Measurements from ENCODE around the gene PLOD1.

PLOD1 gene

DNA sequence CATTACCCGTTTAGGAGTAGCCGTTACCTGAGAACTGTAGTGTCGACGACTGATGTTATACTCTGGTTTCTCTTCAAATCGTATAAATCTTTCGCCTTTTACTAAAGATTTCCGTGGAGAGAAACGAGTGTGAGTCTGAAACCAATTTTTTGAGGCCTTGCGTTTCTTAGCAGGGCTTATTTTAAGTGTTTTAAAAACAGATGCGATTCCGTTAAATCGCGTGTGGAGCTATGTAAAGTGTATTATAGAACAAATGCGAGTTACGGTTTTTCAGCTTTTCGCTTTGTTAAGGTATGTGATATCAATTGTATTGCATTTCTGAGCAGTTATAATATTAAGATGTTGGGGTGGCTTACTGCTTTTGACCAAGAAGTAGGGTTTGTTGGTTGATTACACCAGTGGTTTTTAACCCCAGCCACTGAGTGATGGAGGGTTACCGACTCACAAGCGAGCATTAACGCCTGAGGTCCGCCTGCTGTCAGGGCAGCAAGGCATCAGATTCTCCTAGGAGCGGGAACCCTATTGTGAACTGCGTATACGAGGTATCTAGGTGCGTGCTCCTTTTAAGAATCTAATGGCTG is 26.3 kb upstream of the PLOD1 start (continued):
- TF ChIP-seq, protein P1, sequence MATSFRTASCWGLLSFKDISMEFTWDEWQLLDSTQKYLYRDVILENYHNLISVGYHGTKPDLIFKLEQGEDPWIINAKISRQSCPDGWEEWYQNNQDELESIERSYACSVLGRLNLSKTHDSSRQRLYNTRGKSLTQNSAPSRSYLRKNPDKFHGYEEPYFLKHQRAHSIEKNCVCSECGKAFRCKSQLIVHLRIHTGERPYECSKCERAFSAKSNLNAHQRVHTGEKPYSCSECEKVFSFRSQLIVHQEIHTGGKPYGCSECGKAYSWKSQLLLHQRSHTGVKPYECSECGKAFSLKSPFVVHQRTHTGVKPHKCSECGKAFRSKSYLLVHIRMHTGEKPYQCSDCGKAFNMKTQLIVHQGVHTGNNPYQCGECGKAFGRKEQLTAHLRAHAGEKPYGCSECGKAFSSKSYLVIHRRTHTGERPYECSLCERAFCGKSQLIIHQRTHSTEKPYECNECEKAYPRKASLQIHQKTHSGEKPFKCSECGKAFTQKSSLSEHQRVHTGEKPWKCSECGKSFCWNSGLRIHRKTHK (tag by site-specific recombination; IDR thresholded peaks at IDR 0.05) = no peak
- TF ChIP-seq ZNF626 (tag by site-specific recombination; IDR thresholded peaks at IDR 0.05) (no peak), RBAK (tag by site-specific recombination; IDR thresholded peaks at IDR 0.05) (no peak), REPIN1 (tag by site-specific recombination; IDR thresholded peaks at IDR 0.05; ENCODE audit: low read depth) (no peak), ZNF621 (tag by site-specific recombination; IDR thresholded peaks at IDR 0.05) (no peak), ZNF792 (tag by site-specific recombination; IDR thresholded peaks at IDR 0.05) (no peak), TRIM28 (IDR thresholded peaks at IDR 0.05; ENCODE audit: borderline replicate concordance, low read length) (peak; percentile 71), EGR2 (tag by site-specific recombination; IDR thresholded peaks at IDR 0.05; ENCODE audit: low read depth) (no peak), TCF7L2 (IDR thresholded peaks at IDR 0.05; ENCODE audit: borderline replicate concordance, low read depth, low read length) (no peak), ZNF394 (tag by site-specific recombination; IDR thresholded peaks at IDR 0.05; ENCODE audit: borderline replicate concordance) (peak; percentile 23), KLF7 (tag by site-specific recombination; IDR thresholded peaks at IDR 0.05; ENCODE audit: borderline replicate concordance) (no peak), ZNF629 (tag by site-specific recombination; IDR thresholded peaks at IDR 0.05) (peak; percentile 82), ZNF341 (tag by site-specific recombination; IDR thresholded peaks at IDR 0.05; ENCODE audit: low read depth) (no peak), GLIS2 (tag by site-specific recombination; IDR thresholded peaks at IDR 0.05) (no peak), ZBTB7A (tag by site-specific recombination; IDR thresholded peaks at IDR 0.05; ENCODE audit: low read depth) (no peak; the same call in 1 of the 2 replicates), ZBTB8A (tag by site-specific recombination; IDR thresholded peaks at IDR 0.05) (no peak; the same call in none of the 2 replicates), KLF9 (tag by site-specific recombination; IDR thresholded peaks at IDR 0.05; ENCODE audit: low read depth) (peak; percentile 58; the same call in 1 of the 2 replicates), ZFHX2 (tag by site-specific recombination; conservative IDR thresholded peaks at IDR 0.05) (no peak), ZNF202 (tag by site-specific recombination; IDR thresholded peaks at IDR 0.05; ENCODE audit: borderline replicate concordance) (no peak), ZSCAN23 (tag by site-specific recombination; IDR thresholded peaks at IDR 0.05) (peak; percentile 58; the same call in 1 of the 2 replicates), ZNF416 (tag by site-specific recombination; IDR thresholded peaks at IDR 0.05) (no peak), KLF8 (tag by site-specific recombination; IDR thresholded peaks at IDR 0.05) (no peak), ZFP69B (tag by site-specific recombination; IDR thresholded peaks at IDR 0.05) (no peak), ZNF654 (tag by site-specific recombination; IDR thresholded peaks at IDR 0.05; ENCODE audit: low read depth) (no peak), MEIS1 (CRISPR knock-in tag; IDR thresholded peaks at IDR 0.05; ENCODE audit: borderline replicate concordance) (no peak), GLIS1 (tag by site-specific recombination; IDR thresholded peaks at IDR 0.05) (no peak), BCL11B (tag by site-specific recombination; IDR thresholded peaks at IDR 0.05; ENCODE audit: low read depth) (peak; percentile 92), ZNF133 (tag by site-specific recombination; IDR thresholded peaks at IDR 0.05) (no peak), ZNF48 (tag by site-specific recombination; IDR thresholded peaks at IDR 0.05) (no peak), ZNF830 (tag by site-specific recombination; IDR thresholded peaks at IDR 0.05; ENCODE audit: low read depth) (no peak), ZBTB21 (tag by site-specific recombination; IDR thresholded peaks at IDR 0.05) (no peak), ZNF404 (tag by site-specific recombination; IDR thresholded peaks at IDR 0.05) (no peak), ZNF350 (tag by site-specific recombination; IDR thresholded peaks at IDR 0.05) (no peak), ZNF623 (tag by site-specific recombination; IDR thresholded peaks at IDR 0.05) (no peak), ZNF354C (tag by site-specific recombination; IDR thresholded peaks at IDR 0.05; ENCODE audit: borderline replicate concordance, low read depth) (no peak), ZNF544 (tag by site-specific recombination; IDR thresholded peaks at IDR 0.05) (no peak)
- TF ChIP-seq, protein P2, sequence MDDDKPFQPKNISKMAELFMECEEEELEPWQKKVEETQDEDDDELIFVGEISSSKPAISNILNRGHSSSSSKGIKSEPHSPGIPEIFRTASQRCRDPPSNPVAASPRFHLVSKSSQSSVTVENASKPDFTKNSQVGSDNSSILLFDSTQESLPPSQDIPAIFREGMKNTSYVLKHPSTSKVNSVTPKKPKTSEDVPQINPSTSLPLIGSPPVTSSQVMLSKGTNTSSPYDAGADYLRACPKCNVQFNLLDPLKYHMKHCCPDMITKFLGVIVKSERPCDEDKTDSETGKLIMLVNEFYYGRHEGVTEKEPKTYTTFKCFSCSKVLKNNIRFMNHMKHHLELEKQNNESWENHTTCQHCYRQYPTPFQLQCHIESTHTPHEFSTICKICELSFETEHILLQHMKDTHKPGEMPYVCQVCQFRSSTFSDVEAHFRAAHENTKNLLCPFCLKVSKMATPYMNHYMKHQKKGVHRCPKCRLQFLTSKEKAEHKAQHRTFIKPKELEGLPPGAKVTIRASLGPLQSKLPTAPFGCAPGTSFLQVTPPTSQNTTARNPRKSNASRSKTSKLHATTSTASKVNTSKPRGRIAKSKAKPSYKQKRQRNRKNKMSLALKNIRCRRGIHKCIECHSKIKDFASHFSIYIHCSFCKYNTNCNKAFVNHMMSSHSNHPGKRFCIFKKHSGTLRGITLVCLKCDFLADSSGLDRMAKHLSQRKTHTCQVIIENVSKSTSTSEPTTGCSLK (tag by site-specific recombination; IDR thresholded peaks at IDR 0.05) = no peak
- TF ChIP-seq, protein P3, sequence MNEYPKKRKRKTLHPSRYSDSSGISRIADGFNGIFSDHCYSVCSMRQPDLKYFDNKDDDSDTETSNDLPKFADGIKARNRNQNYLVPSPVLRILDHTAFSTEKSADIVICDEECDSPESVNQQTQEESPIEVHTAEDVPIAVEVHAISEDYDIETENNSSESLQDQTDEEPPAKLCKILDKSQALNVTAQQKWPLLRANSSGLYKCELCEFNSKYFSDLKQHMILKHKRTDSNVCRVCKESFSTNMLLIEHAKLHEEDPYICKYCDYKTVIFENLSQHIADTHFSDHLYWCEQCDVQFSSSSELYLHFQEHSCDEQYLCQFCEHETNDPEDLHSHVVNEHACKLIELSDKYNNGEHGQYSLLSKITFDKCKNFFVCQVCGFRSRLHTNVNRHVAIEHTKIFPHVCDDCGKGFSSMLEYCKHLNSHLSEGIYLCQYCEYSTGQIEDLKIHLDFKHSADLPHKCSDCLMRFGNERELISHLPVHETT (tag by site-specific recombination; IDR thresholded peaks at IDR 0.05) = no peak
